ENCODE measurements around the gene ZER1. TPM values are rescaled to one million over a fixed set of nuclear protein-coding genes. Genes with fewer than 3 reads are reported as not detected.
A peak's percentile ranks its signal among the peaks of the same experiment; 100 is the strongest.

ZER1 gene
- total and polyA plus RNA-seq, 12 donors = 24.3 to 71.1 (median 58.9) TPM

- no peak for TF ChIP-seq CTCF (IDR thresholded peaks at IDR 0.05)
- DNase-seq = no peak
- Histone ChIP-seq H3K4me3 (peak overlapping the region; percentile 47 to 91 (median 75)), H3K4me1 (peaks cover 2 to 44% (median 23%) of the 10 kb centered on the region in 9 donors), H3K36me3 (peaks cover 0 to 48% (median 33%) of the 10 kb centered on the region in 9 donors), H3K9me3 (no peaks in the 10 kb centered on the region), H3K27ac (peak overlapping the region in 7 of 10 donors; percentile 67 to 96 (median 78)), H3K27me3 (no peaks in the 10 kb centered on the region)
- intact Hi-C loops (cut with DNase I) = no loop called here
- 15 to 16% methylated on average over 5 of the region's 5 CpGs for WGBS, 2 donors
- no peak for ATAC-seq
These were observed 81.1 kb downstream of the ZER1 start for GRCh38 chr9:128690684-128691034.

GRCh38 chr9:128689820-128690683 is 81.7 kb downstream of the ZER1 start:
- peak overlapping the region in 9 of 10 donors; percentile 36 to 96 (median 74) for H3K27ac ChIP-seq
- peak in 1 of 8 donors; percentile 1 for ATAC-seq
- TF ChIP-seq CTCF (IDR thresholded peaks at IDR 0.05) = no peak
- no peaks in the 10 kb centered on the region for H3K9me3 ChIP-seq
- 1 to 2% methylated on average over 41 to 79 of the region's 83 CpGs for WGBS, 2 donors
- peak overlapping the region; percentile 47 to 91 (median 75) for H3K4me3 ChIP-seq
- H3K36me3 ChIP-seq = peaks cover 0 to 42% (median 33%) of the 10 kb centered on the region in 9 donors
- peaks cover 5 to 50% (median 23%) of the 10 kb centered on the region in 9 donors for H3K4me1 ChIP-seq
- H3K27me3 ChIP-seq = no peaks in the 10 kb centered on the region
- intact Hi-C loops (cut with DNase I) = loop anchor here in 6 of 10 donors (2.0 to 10.0 kb wide), 5 partner anchors 33 to 937 kb away; partner anchors contain the start of genes DYNC2I2 (in 2 of the 6), DOLK (in 1 of the 6), NTMT1 (in 1 of the 6) and NUP188 (in 1 of the 6)
- peak; percentile 36 to 52 for DNase-seq

GRCh38 chr9:128689293-128689774 is 82.4 kb downstream of the ZER1 start:
- Histone ChIP-seq H3K27me3 (no peaks in the 10 kb centered on the region), H3K4me1 (peaks cover 10 to 57% (median 28%) of the 10 kb centered on the region in 9 donors), H3K9me3 (no peaks in the 10 kb centered on the region), H3K4me3 (peak overlapping the region; percentile 53 to 91 (median 75)), H3K36me3 (peaks cover 0 to 34% (median 31%) of the 10 kb centered on the region in 9 donors), H3K27ac (peak overlapping the region; percentile 86 to 98 (median 96))
- no peak for TF ChIP-seq CTCF (IDR thresholded peaks at IDR 0.05)
- ATAC-seq (peak in 5 of 8 donors; percentile 4 to 44 (median 12)), DNase-seq (peak; percentile 55 to 72)
- intact Hi-C loops (cut with DNase I) = loop anchor here in 6 of 10 donors (2.0 to 10.0 kb wide), 5 partner anchors 33 to 938 kb away; partner anchors contain the start of genes DYNC2I2 (in 2 of the 6), DOLK (in 1 of the 6), NTMT1 (in 1 of the 6) and NUP188 (in 1 of the 6)
- WGBS, 2 donors = 1 to 4% methylated on average over 5 to 72 of the region's 80 CpGs
